Placental pericyte (primary cell): ENCODE results near the gene RRP9. TPM values are rescaled to one million over a fixed set of nuclear protein-coding genes. Genes with fewer than 3 reads are reported as not detected.

Experiments used
- small RNA-seq: library from RNA; depleted of rRNA; stranded (forward); fragments of <200 nt; gene quantifications from one replicate; pipeline ENCODE3, GENCODE V24; 2012; ENCODE audit warnings: low replicate concordance
- total RNA-seq: library from RNA; depleted of rRNA; stranded (reverse); fragments of >200 nt; gene quantifications from 2 replicates; pipeline ENCODE4 v1.2.3, GENCODE V29; 2012

The RRP9 gene
- total RNA-seq = 26.5 and 33.4 TPM in 2 replicates

GRCh38 chr3:51941798-51942602 is at the start of gene RRP9, which contains the start of gene PARP3:
TSS of gene RRP9 (minus strand) at chr3:51941904. CDS start at chr3:51941867, 37 bp downstream.
TSS of gene PARP3 (plus strand) at chr3:51942363. CDS start at chr3:51943356, 993 bp downstream.

GRCh38 chr3:51982838-51983577 is 41.3 kb upstream of the RRP9 start, which contains the start of gene ACY1:
TSS of gene ACY1 (plus strand) at chr3:51983535. CDS start at chr3:51984065, 530 bp downstream.

GRCh38 chr3:51974963-51975851 is 33.5 kb upstream of the RRP9 start, which contains the start of gene ABHD14A:
TSS of gene ABHD14A (plus strand) at chr3:51975064. CDS start at chr3:51975136, 72 bp downstream.

GRCh38 chr3:51967384-51968169 is 25.9 kb upstream of the RRP9 start, which contains the start of gene PCBP4:
TSS of gene PCBP4 (minus strand) at chr3:51967454. CDS start at chr3:51961240, 6,214 bp downstream.

GRCh38 chr3:51955175-51955892 is 13.6 kb upstream of the RRP9 start, which contains the start of gene GPR62:
TSS of gene GPR62 (plus strand) at chr3:51955381. CDS start at chr3:51955653, 272 bp downstream.

Small RNA genes lying within 50 kb of the gene (small RNA-seq; reads per million reads assigned to genes)
- not detected for gene AC115284.1

Other genes with a start within 250 kb of the RRP9 start
- gene GRM2, start 234.8 kb downstream of the RRP9 start, total RNA-seq = under 0.01 TPM in 1 of 2 replicates, not detected in the other
- not detected in 2 replicates for gene IQCF6, start 162.7 kb downstream of the RRP9 start, total RNA-seq
- not detected in 2 replicates for gene IQCF2, start 80.3 kb downstream of the RRP9 start, total RNA-seq
- not detected in 2 replicates for gene IQCF5, start 66.3 kb downstream of the RRP9 start, total RNA-seq
- gene IQCF1, start 38.6 kb downstream of the RRP9 start, total RNA-seq = not detected in 2 replicates
- gene PARP3, start 459 bp upstream of the RRP9 start, total RNA-seq = 27.6 and 30.4 TPM in 2 replicates
- gene GPR62, start 13.5 kb upstream of the RRP9 start, total RNA-seq = under 0.01 TPM in 1 of 2 replicates, not detected in the other
- gene PCBP4, start 25.6 kb upstream of the RRP9 start, total RNA-seq = 46.8 and 63.9 TPM in 2 replicates
- gene ABHD14B, start 32.1 kb upstream of the RRP9 start, total RNA-seq = 24.1 and 29.1 TPM in 2 replicates
- gene ABHD14A, start 33.2 kb upstream of the RRP9 start, total RNA-seq = 11.3 and 16.6 TPM in 2 replicates
- 35.8 and 59.7 TPM in 2 replicates for gene ACY1, start 41.6 kb upstream of the RRP9 start, total RNA-seq
- 771 and 1,601 TPM in 2 replicates for gene RPL29, start 54.0 kb upstream of the RRP9 start, total RNA-seq
- 13.8 and 37.5 TPM in 2 replicates for gene DUSP7, start 114.7 kb upstream of the RRP9 start, total RNA-seq
- gene POC1A, start 212.5 kb upstream of the RRP9 start, total RNA-seq = 2.6 and 21.2 TPM in 2 replicates